ENCODE results near the gene FARP2. TPM values are rescaled to one million over a fixed set of nuclear protein-coding genes. Genes with fewer than 3 reads are reported as not detected.

The FARP2 gene
- total and polyA plus RNA-seq, 2 of the 13 experiments (the other 11 are each of a cell fraction or from before 2014, with no cell fraction given) = 28.0 to 45.4 TPM

DNA sequence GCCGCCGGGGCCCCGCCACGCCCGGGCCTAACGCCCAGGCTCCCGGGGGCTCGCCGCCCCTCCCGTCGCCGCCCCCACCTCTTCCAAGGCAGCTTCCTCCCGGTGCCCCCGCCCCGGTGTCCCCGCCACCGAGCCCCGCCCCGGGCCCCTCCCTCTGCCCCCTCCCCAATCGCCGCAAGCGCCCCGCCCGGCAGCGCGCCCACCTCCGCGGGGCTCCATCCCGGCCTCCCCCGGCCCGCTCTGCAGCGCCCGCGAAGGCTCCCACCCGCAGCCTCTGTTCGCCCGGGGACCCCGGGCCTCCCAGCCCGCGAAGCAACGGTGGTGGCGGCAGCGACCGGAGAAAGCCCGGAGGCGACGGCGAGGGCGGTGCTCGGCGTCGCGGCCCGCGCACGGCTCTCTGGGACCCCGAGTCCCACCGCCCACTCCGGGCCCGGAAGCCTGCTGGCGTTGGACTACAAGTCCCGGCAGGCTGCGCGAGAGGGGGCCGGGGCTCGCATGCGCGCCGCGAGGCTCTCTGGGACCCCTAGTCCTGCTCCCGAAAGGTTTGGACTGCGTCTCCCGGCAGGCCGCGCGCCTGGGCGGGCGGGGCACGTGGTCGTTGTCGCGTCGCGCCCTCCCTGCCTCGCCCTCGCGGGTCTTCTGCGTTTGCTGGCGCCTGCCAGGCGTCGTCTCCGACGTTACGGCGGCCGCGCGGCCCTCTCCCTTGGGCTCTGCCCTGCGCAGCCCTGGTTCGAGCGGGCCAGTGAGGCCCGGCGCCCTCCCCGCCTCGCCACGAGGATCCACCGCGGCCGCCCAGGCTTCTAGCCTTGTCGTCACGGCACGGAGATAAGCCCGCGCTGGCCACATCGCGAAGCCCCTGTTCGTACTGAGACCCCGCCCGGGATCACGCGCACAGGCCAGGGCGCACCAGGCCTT, 152.4 kb downstream of the FARP2 start, which contains the start of gene STK25 (continued):
- TF ChIP-seq, protein P1, sequence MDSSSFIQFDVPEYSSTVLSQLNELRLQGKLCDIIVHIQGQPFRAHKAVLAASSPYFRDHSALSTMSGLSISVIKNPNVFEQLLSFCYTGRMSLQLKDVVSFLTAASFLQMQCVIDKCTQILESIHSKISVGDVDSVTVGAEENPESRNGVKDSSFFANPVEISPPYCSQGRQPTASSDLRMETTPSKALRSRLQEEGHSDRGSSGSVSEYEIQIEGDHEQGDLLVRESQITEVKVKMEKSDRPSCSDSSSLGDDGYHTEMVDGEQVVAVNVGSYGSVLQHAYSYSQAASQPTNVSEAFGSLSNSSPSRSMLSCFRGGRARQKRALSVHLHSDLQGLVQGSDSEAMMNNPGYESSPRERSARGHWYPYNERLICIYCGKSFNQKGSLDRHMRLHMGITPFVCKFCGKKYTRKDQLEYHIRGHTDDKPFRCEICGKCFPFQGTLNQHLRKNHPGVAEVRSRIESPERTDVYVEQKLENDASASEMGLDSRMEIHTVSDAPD (CRISPR knock-in tag; IDR thresholded peaks at IDR 0.05) = peak; percentile 98
- TF ChIP-seq ZNF790 (CRISPR knock-in tag; IDR thresholded peaks at IDR 0.05; ENCODE audit: borderline replicate concordance) = peak; percentile 100; the same call in 1 of the 2 replicates
- TF ChIP-seq TEAD3 (CRISPR knock-in tag; optimal IDR thresholded peaks at IDR 0.05; ENCODE audit: borderline replicate concordance) = peak; percentile 87
- peak; percentile 100 for TF ChIP-seq KDM5B (CRISPR knock-in tag; IDR thresholded peaks at IDR 0.05; ENCODE audit: borderline replicate concordance)
- peak; percentile 99 for TF ChIP-seq BORCS8-MEF2B (CRISPR knock-in tag; IDR thresholded peaks at IDR 0.05)
- no peak for TF ChIP-seq TCF7L2 (IDR thresholded peaks at IDR 0.05; ENCODE audit: low read depth, low read length)
- TF ChIP-seq, protein P2, sequence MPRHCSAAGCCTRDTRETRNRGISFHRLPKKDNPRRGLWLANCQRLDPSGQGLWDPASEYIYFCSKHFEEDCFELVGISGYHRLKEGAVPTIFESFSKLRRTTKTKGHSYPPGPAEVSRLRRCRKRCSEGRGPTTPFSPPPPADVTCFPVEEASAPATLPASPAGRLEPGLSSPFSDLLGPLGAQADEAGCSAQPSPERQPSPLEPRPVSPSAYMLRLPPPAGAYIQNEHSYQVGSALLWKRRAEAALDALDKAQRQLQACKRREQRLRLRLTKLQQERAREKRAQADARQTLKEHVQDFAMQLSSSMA (CRISPR knock-in tag; IDR thresholded peaks at IDR 0.05) = peak; percentile 95; the same call in 1 of the 2 replicates
- TF ChIP-seq, protein P3, sequence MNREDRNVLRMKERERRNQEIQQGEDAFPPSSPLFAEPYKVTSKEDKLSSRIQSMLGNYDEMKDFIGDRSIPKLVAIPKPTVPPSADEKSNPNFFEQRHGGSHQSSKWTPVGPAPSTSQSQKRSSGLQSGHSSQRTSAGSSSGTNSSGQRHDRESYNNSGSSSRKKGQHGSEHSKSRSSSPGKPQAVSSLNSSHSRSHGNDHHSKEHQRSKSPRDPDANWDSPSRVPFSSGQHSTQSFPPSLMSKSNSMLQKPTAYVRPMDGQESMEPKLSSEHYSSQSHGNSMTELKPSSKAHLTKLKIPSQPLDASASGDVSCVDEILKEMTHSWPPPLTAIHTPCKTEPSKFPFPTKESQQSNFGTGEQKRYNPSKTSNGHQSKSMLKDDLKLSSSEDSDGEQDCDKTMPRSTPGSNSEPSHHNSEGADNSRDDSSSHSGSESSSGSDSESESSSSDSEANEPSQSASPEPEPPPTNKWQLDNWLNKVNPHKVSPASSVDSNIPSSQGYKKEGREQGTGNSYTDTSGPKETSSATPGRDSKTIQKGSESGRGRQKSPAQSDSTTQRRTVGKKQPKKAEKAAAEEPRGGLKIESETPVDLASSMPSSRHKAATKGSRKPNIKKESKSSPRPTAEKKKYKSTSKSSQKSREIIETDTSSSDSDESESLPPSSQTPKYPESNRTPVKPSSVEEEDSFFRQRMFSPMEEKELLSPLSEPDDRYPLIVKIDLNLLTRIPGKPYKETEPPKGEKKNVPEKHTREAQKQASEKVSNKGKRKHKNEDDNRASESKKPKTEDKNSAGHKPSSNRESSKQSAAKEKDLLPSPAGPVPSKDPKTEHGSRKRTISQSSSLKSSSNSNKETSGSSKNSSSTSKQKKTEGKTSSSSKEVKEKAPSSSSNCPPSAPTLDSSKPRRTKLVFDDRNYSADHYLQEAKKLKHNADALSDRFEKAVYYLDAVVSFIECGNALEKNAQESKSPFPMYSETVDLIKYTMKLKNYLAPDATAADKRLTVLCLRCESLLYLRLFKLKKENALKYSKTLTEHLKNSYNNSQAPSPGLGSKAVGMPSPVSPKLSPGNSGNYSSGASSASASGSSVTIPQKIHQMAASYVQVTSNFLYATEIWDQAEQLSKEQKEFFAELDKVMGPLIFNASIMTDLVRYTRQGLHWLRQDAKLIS (CRISPR knock-in tag; IDR thresholded peaks at IDR 0.05) = peak; percentile 85; the same call in 1 of the 2 replicates
- TF ChIP-seq, protein P4, sequence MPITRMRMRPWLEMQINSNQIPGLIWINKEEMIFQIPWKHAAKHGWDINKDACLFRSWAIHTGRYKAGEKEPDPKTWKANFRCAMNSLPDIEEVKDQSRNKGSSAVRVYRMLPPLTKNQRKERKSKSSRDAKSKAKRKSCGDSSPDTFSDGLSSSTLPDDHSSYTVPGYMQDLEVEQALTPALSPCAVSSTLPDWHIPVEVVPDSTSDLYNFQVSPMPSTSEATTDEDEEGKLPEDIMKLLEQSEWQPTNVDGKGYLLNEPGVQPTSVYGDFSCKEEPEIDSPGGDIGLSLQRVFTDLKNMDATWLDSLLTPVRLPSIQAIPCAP (CRISPR knock-in tag; IDR thresholded peaks at IDR 0.05; ENCODE audit: low read depth) = peak; percentile 95
- no peak for TF ChIP-seq GATA4 (IDR thresholded peaks at IDR 0.05; ENCODE audit: borderline replicate concordance, low read depth)
- TF ChIP-seq ZFYVE20 (CRISPR knock-in tag; IDR thresholded peaks at IDR 0.05; ENCODE audit: borderline replicate concordance, low read depth) = peak; percentile 98
- peak; percentile 91; the same call in 1 of the 2 replicates for TF ChIP-seq MIER3 (CRISPR knock-in tag; IDR thresholded peaks at IDR 0.05; ENCODE audit: borderline replicate concordance)
- peak; percentile 97 for TF ChIP-seq ZNF446 (CRISPR knock-in tag; IDR thresholded peaks at IDR 0.05)
- TF ChIP-seq MBD4 (IDR thresholded peaks at IDR 0.05; ENCODE audit: borderline replicate concordance, low read length) = no peak
- 0 out of 2 replicates have a peak, but pooled peaks have one; percentile 67 for TF ChIP-seq ZC3H4 (CRISPR knock-in tag; IDR thresholded peaks at IDR 0.05; ENCODE audit: borderline replicate concordance)
- TF ChIP-seq ZNF577 (CRISPR knock-in tag; IDR thresholded peaks at IDR 0.05; ENCODE audit: borderline replicate concordance, low read depth) = peak; percentile 96; the same call in 1 of the 2 replicates
- TF ChIP-seq GATAD1 (CRISPR knock-in tag; IDR thresholded peaks at IDR 0.05) = peak; percentile 92
- TF ChIP-seq, protein P5, sequence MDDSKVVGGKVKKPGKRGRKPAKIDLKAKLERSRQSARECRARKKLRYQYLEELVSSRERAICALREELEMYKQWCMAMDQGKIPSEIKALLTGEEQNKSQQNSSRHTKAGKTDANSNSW (CRISPR knock-in tag; IDR thresholded peaks at IDR 0.05; ENCODE audit: borderline replicate concordance) = peak; percentile 99; the same call in 1 of the 2 replicates
- TF ChIP-seq ZNF746 (CRISPR knock-in tag; IDR thresholded peaks at IDR 0.05) = peak; percentile 93
- TF ChIP-seq, protein P6, sequence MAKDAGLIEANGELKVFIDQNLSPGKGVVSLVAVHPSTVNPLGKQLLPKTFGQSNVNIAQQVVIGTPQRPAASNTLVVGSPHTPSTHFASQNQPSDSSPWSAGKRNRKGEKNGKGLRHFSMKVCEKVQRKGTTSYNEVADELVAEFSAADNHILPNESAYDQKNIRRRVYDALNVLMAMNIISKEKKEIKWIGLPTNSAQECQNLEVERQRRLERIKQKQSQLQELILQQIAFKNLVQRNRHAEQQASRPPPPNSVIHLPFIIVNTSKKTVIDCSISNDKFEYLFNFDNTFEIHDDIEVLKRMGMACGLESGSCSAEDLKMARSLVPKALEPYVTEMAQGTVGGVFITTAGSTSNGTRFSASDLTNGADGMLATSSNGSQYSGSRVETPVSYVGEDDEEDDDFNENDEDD (CRISPR knock-in tag; IDR thresholded peaks at IDR 0.05; ENCODE audit: borderline replicate concordance) = peak; percentile 100

All from HepG2 (cell line).